Measurements from ENCODE around the gene EIF2S1. TPM values are rescaled to one million over a fixed set of nuclear protein-coding genes. Genes with fewer than 3 reads are reported as not detected.

Gene EIF2S1
- total RNA-seq, 1 experiment from 2014 or later = 165 TPM

- WGBS (ENCODE audit: extremely low coverage, insufficient read length, low lambda C conversion rate) = no CpG with 5 or more reads among the region's 1 CpG
- no peak overlapping the region for H3K23ac ChIP-seq (ENCODE audit: insufficient read length, low read depth, low read length)
Observed at GRCh38 chr14:67389811-67390534, 29.8 kb downstream of the EIF2S1 start.

More at GRCh38 chr14:67389811-67390534, 29.8 kb downstream of the EIF2S1 start:
- TF ChIP-seq, protein P1, sequence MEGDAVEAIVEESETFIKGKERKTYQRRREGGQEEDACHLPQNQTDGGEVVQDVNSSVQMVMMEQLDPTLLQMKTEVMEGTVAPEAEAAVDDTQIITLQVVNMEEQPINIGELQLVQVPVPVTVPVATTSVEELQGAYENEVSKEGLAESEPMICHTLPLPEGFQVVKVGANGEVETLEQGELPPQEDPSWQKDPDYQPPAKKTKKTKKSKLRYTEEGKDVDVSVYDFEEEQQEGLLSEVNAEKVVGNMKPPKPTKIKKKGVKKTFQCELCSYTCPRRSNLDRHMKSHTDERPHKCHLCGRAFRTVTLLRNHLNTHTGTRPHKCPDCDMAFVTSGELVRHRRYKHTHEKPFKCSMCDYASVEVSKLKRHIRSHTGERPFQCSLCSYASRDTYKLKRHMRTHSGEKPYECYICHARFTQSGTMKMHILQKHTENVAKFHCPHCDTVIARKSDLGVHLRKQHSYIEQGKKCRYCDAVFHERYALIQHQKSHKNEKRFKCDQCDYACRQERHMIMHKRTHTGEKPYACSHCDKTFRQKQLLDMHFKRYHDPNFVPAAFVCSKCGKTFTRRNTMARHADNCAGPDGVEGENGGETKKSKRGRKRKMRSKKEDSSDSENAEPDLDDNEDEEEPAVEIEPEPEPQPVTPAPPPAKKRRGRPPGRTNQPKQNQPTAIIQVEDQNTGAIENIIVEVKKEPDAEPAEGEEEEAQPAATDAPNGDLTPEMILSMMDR (conservative IDR thresholded peaks at IDR 0.05) = no peak; the same call in 2 of the 3 replicates
- Histone ChIP-seq H3K27me3 (ENCODE audit: insufficient read depth, low read length) (no peaks in the 10 kb centered on the region), H3K4ac (ENCODE audit: low read depth, low read length) (no peak overlapping the region), H2BK15ac (ENCODE audit: low read depth, low read length) (no peak overlapping the region), H3K23me2 (ENCODE audit: insufficient read length, low read depth, low read length, poor library complexity, severe bottlenecking) (no peaks in the 10 kb centered on the region), H2BK120ac (ENCODE audit: low read depth, low read length, poor library complexity, severe bottlenecking) (no peak overlapping the region), H3K79me2 (ENCODE audit: insufficient read depth, low read length) (no peaks in the 10 kb centered on the region), H2BK5ac (ENCODE audit: insufficient read length, low read length) (no peak overlapping the region), H3K56ac (ENCODE audit: insufficient read length, low read depth, low read length) (no peak overlapping the region), H3K4me2 (ENCODE audit: insufficient read depth, insufficient read length, low read length) (no peak overlapping the region), H3K9me3 (ENCODE audit: control insufficient read depth, low read depth, low read length) (no peaks in the 10 kb centered on the region), H4K91ac (ENCODE audit: insufficient read length, low read depth, low read length) (no peak overlapping the region), H3K14ac (ENCODE audit: insufficient read depth, low read length) (no peak overlapping the region), H4K20me1 (ENCODE audit: control insufficient read depth, insufficient read depth, insufficient read length) (no peaks in the 10 kb centered on the region), H4K5ac (ENCODE audit: insufficient read length, low read depth, low read length) (no peak overlapping the region), H2BK20ac (ENCODE audit: low read depth, low read length, poor library complexity, severe bottlenecking) (no peak overlapping the region), H3K4me1 (ENCODE audit: insufficient read depth, low read length) (no peaks in the 10 kb centered on the region), H4K8ac (replicated peaks; ENCODE audit: insufficient read length, low read depth, low read length) (no peak overlapping the region), H3K27ac (ENCODE audit: insufficient read length, low read depth, low read length) (no peak overlapping the region), H3K79me1 (ENCODE audit: insufficient read depth, low read depth, low read length, poor library complexity, severe bottlenecking) (no peaks in the 10 kb centered on the region), H2AK5ac (ENCODE audit: insufficient read length, low read length) (no peak overlapping the region), H2BK12ac (ENCODE audit: insufficient read length, low read depth, low read length) (no peak overlapping the region), H3T11ph (ENCODE audit: low read length) (no peak overlapping the region), H3K18ac (ENCODE audit: insufficient read length, low read depth, low read length) (no peak overlapping the region), H3K9ac (ENCODE audit: extremely low read depth, insufficient read length, low read length) (no peak overlapping the region), H2AFZ (ENCODE audit: low read length) (no peak overlapping the region)
- H3K27me3 Mint-ChIP-seq (ENCODE audit: low read depth) = no peaks in the 10 kb centered on the region; the same call in 1 of the 2 replicates
- no peak overlapping the region for H3K27ac Mint-ChIP-seq
- no peaks in the 10 kb centered on the region for H3K4me1 Mint-ChIP-seq
- peaks cover 0 to 9% (median 7%) of the 10 kb centered on the region in 3 experiments; a peak in 5 of 7 replicates for H3K36me3 Mint-ChIP-seq (ENCODE audit: insufficient read depth in 1 of 3, low read depth in 3 of 3)
- no peaks in the 10 kb centered on the region for H3K9me3 Mint-ChIP-seq
- no peak for DNase-seq
- no peak overlapping the region for H3K4me3 Mint-ChIP-seq
